Iris pigment epithelial cell (primary cell): ENCODE measurements around the gene TSSC4.

Source experiments
- DNase-seq: peaks from one replicate; pipeline ENCODE4 v3.0.0-alpha.2; 2011; ENCODE audit warnings: low read depth

The TSSC4 gene

GRCh38 chr11:2369320-2369719 is 31.2 kb upstream of the TSSC4 start:
- no peak for DNase-seq

GRCh38 chr11:2369896-2370295 is 30.7 kb upstream of the TSSC4 start:
- no peak for DNase-seq

- DNase-seq = no peak
These were observed 25.9 kb upstream of the TSSC4 start for GRCh38 chr11:2374456-2375201.

- no peak for DNase-seq
These were observed 25.2 kb upstream of the TSSC4 start for GRCh38 chr11:2375341-2375853.

- no peak for DNase-seq
These were observed 24.5 kb upstream of the TSSC4 start for GRCh38 chr11:2375964-2376551.

- no peak for DNase-seq
These were observed 23.6 kb upstream of the TSSC4 start, which contains the start of gene CD81 for GRCh38 chr11:2376751-2377451. Gene CD81 (plus strand): TSS chr11:2377310. CDS start chr11:2377550, 240 bp downstream.

GRCh38 chr11:2377511-2378443 is 22.8 kb upstream of the TSSC4 start:
- peak; percentile 56 for DNase-seq

GRCh38 chr11:2378527-2379210 is 21.9 kb upstream of the TSSC4 start:
- peak; percentile 44 for DNase-seq

GRCh38 chr11:2379466-2380174 is 20.9 kb upstream of the TSSC4 start:
- no peak for DNase-seq

GRCh38 chr11:2380396-2380795 is 20.2 kb upstream of the TSSC4 start:
- no peak for DNase-seq

- DNase-seq = no peak
These were observed 19.7 kb upstream of the TSSC4 start for GRCh38 chr11:2380807-2381350.

GRCh38 chr11:2381494-2382128 is 18.9 kb upstream of the TSSC4 start:
- DNase-seq = no peak

- DNase-seq = no peak
These were observed 18.4 kb upstream of the TSSC4 start for GRCh38 chr11:2382129-2382517.

- no peak for DNase-seq
These were observed 17.4 kb upstream of the TSSC4 start for GRCh38 chr11:2382936-2383851.

GRCh38 chr11:2383852-2384804 is 16.4 kb upstream of the TSSC4 start:
- no peak for DNase-seq

- DNase-seq = no peak
These were observed 15.1 kb upstream of the TSSC4 start for GRCh38 chr11:2385156-2386151.
